WTC11 (cell line): Measurements from ENCODE around the gene CD28.

ENCODE experiments used
- ATF1 ChIP-seq: sonication (generic); formaldehyde crosslinking; IDR thresholded peaks from 2 replicates; pipeline ENCODE4 v1.8.1; 2023; ENCODE audit warnings: mild to moderate bottlenecking, moderate library complexity, missing genetic modification reagents
- CBFB ChIP-seq: sonication (generic); formaldehyde crosslinking; IDR thresholded peaks from 2 replicates; pipeline ENCODE4 v1.8.1; 2022; ENCODE audit warnings: mild to moderate bottlenecking, low read depth, missing genetic modification reagents
- ZNF263 ChIP-seq: sonication (generic); formaldehyde crosslinking; IDR thresholded peaks from 2 replicates; pipeline ENCODE4 v1.8.1; 2022; ENCODE audit warnings: low read depth, mild to moderate bottlenecking, moderate library complexity, missing genetic modification reagents
- TF ChIP-seq, protein P1 (sequence below): fragments of 200-600 bp; IDR thresholded peaks from 2 replicates; pipeline ENCODE4 v1.8.0; 2022; ENCODE audit warnings: antibody characterized with exemption

DNA sequence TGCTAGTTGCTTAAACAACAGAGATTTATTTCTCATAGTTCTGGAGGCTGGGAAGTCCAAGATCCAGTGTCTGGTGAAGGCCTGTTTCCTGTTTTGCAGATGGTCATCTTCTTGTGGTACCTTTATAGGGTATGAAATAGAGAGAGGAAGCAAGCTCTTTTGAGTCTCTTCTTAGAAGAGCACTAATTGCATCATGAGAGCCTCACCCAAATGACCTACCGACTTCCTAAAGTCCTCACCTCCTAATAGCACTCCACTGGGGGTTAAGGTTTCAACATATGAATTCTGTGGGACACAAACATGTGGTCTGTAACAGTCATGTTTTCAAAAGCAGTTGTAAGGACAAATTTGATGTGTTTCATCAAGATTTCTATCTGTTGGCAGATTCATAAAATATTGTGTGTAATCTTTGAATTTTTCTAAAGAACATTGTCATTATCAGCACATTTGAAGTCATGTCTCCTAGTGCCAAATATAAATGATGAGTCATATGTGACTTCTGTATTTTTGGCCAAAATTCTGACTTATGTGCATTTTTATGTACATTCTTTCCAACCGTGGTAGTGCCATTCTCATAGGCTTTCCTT is 45.3 kb downstream of the CD28 start:
- TF ChIP-seq ZNF263 (CRISPR knock-in tag): no peak
- TF ChIP-seq, protein P1, sequence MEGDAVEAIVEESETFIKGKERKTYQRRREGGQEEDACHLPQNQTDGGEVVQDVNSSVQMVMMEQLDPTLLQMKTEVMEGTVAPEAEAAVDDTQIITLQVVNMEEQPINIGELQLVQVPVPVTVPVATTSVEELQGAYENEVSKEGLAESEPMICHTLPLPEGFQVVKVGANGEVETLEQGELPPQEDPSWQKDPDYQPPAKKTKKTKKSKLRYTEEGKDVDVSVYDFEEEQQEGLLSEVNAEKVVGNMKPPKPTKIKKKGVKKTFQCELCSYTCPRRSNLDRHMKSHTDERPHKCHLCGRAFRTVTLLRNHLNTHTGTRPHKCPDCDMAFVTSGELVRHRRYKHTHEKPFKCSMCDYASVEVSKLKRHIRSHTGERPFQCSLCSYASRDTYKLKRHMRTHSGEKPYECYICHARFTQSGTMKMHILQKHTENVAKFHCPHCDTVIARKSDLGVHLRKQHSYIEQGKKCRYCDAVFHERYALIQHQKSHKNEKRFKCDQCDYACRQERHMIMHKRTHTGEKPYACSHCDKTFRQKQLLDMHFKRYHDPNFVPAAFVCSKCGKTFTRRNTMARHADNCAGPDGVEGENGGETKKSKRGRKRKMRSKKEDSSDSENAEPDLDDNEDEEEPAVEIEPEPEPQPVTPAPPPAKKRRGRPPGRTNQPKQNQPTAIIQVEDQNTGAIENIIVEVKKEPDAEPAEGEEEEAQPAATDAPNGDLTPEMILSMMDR: no peak
- no peak for TF ChIP-seq ATF1
- TF ChIP-seq CBFB (CRISPR knock-in tag): no peak
